ENCODE results near the gene LRP1B.

LRP1B gene

GRCh38 chr2:141647353-141647752, 483.5 kb downstream of the LRP1B start:
- Mint-ChIP-seq H3K27me3 (ENCODE audit: low read depth) (no peaks in the 10 kb centered on the region), H3K36me3 (ENCODE audit: low read depth) (no peaks in the 10 kb centered on the region), H3K9me3 (no peaks in the 10 kb centered on the region), H3K27ac (no peak overlapping the region), H3K4me1 (no peaks in the 10 kb centered on the region), H3K4me3 (no peak overlapping the region)
- TF ChIP-seq CTCF (IDR thresholded peaks at IDR 0.05; ENCODE audit: unreplicated experiment in 3 of 3), result no peak

- Mint-ChIP-seq H3K9me3 (no peaks in the 10 kb centered on the region), H3K4me3 (no peak overlapping the region), H3K27me3 (ENCODE audit: low read depth) (no peaks in the 10 kb centered on the region), H3K4me1 (no peaks in the 10 kb centered on the region), H3K36me3 (ENCODE audit: low read depth) (no peaks in the 10 kb centered on the region), H3K27ac (no peak overlapping the region)
- TF ChIP-seq CTCF (IDR thresholded peaks at IDR 0.05; ENCODE audit: unreplicated experiment in 3 of 3), result no peak
These were observed 489.4 kb downstream of the LRP1B start for GRCh38 chr2:141641462-141641861.

- H3K27ac Mint-ChIP-seq, result no peak overlapping the region
- H3K36me3 Mint-ChIP-seq (ENCODE audit: low read depth), result no peaks in the 10 kb centered on the region
- no peaks in the 10 kb centered on the region for H3K4me1 Mint-ChIP-seq
- H3K4me3 Mint-ChIP-seq, result no peak overlapping the region
- TF ChIP-seq CTCF (IDR thresholded peaks at IDR 0.05; ENCODE audit: unreplicated experiment in 3 of 3), result no peak
- H3K9me3 Mint-ChIP-seq, result no peaks in the 10 kb centered on the region
- no peaks in the 10 kb centered on the region for H3K27me3 Mint-ChIP-seq (ENCODE audit: low read depth)
These were observed 491.0 kb downstream of the LRP1B start for GRCh38 chr2:141639809-141640208.

- no peaks in the 10 kb centered on the region for H3K36me3 Mint-ChIP-seq (ENCODE audit: low read depth)
- H3K4me1 Mint-ChIP-seq, result no peaks in the 10 kb centered on the region
- H3K27ac Mint-ChIP-seq, result no peak overlapping the region
- TF ChIP-seq CTCF (IDR thresholded peaks at IDR 0.05; ENCODE audit: unreplicated experiment in 3 of 3), result no peak
- H3K27me3 Mint-ChIP-seq (ENCODE audit: low read depth), result no peaks in the 10 kb centered on the region
- no peak overlapping the region for H3K4me3 Mint-ChIP-seq
- no peaks in the 10 kb centered on the region for H3K9me3 Mint-ChIP-seq
These were observed 497.7 kb downstream of the LRP1B start for GRCh38 chr2:141633132-141633531.

- Mint-ChIP-seq H3K27ac (no peak overlapping the region), H3K9me3 (no peaks in the 10 kb centered on the region)
These were observed 500.3 kb downstream of the LRP1B start for GRCh38 chr2:141630407-141630930.

More at GRCh38 chr2:141630407-141630930, 500.3 kb downstream of the LRP1B start:
- H3K4me3 Mint-ChIP-seq, result no peak overlapping the region
- H3K27me3 Mint-ChIP-seq (ENCODE audit: low read depth), result no peaks in the 10 kb centered on the region
- no peaks in the 10 kb centered on the region for H3K4me1 Mint-ChIP-seq
- no peaks in the 10 kb centered on the region for H3K36me3 Mint-ChIP-seq (ENCODE audit: low read depth)
- TF ChIP-seq CTCF (IDR thresholded peaks at IDR 0.05; ENCODE audit: unreplicated experiment in 3 of 3), result no peak

All from nephron (organoid).